A549 treated with RU486 at 1 μM for 4 hours (cell line): ENCODE results near the gene NOP16. TPM values are rescaled to one million over a fixed set of nuclear protein-coding genes. Genes with fewer than 3 reads are reported as not detected.

Experiments used
- total RNA-seq: library from RNA; stranded (reverse); fragments of 200-300 nt; extraction: Qiagen RNA extraction; gene quantifications from 5 replicates; pipeline ENCODE4 v1.2.3, GENCODE V29; 2022; ENCODE audit warnings: low read depth

Gene NOP16, protein sequence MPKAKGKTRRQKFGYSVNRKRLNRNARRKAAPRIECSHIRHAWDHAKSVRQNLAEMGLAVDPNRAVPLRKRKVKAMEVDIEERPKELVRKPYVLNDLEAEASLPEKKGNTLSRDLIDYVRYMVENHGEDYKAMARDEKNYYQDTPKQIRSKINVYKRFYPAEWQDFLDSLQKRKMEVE
- total RNA-seq, result 122 to 165 TPM (median 125 TPM) in 5 replicates

DNA sequence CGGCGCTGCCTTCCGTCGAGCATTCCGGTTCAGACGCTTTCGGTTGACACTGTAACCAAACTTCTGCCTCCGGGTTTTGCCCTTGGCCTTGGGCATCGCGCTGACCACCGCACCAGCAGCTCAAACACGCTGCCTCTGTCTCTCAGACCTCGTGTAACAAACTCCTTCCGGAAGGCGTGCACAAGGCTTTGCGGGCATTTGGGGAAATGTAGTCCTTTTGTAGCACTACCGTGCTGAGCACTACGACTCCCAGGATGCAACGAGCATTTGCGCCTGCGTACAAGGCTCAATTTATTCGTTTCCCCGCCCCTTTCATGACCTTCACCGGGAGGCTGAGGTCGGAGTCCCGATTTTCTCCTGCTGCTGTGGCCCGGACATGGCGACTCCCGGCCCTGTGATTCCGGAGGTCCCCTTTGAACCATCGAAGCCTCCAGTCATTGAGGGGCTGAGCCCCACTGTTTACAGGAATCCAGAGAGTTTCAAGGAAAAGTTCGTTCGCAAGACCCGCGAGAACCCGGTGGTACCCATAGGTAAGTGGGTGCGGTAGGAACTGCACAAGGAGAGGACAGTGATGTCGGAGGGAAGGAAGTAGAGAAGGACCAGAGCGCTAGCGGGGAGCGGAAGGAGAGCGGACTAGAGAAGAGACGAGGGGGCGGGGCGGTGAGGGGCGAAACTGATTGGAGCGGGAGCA is at the start of gene NOP16, which contains the start of gene HIGD2A:
NOP16 (minus strand) TSS at position 155 of the 691 bp plus-strand sequence; CDS start at position 96, 59 bp downstream.
HIGD2A (plus strand) TSS at position 308 of the 691 bp plus-strand sequence; CDS start at position 377, 69 bp downstream.

DNA sequence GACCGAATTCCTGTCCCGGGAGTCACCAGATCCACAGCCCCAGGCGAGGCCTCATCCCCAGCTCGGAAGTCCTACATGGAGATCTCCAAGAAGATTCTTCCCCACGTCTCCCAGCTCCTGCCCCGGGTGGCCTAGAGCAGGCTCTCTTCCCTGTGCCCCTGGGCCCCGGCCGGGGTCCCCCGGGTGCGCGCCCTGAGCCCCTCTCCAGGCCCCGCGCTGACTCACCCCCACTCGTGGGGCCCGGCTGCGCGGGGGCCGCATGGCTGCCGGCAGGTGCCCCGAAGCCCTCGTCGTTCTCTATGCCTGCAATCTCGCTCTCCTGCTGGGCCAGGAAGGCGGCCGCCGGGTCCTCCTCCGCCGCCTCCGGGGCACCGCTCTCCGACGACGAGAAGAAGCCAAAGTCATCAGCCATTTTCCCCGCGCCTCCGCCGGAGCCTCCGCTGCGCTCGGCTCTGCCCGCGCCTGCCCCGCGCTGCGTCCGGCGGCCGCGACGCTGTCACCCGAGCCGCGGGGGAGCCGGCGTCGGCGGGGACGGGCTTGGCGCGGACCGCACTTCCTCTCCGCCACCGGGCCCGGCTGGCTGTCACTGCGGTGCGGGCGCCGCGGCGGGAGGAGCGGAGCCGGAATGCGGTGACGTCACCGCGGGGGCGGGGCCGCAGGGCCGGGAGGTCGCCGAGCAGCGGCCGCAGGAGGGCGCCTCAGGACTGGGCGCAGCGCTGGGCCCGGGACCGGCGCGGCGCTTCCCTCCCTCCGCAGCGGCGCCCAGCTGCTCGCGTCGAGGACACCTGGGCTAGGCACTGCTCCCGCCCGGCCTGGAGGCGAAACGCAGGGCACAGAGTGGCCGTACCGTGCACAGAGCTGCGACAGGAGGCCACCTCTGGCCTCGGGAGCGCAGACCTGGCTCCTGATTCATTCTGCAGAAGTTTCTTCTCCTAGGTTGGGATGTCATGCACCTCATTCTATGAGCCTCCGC is 27.8 kb upstream of the NOP16 start, which contains the start of gene CLTB:
CLTB (minus strand) TSS at position 588 of the 973 bp plus-strand sequence; CDS start at position 412, 176 bp downstream.

DNA sequence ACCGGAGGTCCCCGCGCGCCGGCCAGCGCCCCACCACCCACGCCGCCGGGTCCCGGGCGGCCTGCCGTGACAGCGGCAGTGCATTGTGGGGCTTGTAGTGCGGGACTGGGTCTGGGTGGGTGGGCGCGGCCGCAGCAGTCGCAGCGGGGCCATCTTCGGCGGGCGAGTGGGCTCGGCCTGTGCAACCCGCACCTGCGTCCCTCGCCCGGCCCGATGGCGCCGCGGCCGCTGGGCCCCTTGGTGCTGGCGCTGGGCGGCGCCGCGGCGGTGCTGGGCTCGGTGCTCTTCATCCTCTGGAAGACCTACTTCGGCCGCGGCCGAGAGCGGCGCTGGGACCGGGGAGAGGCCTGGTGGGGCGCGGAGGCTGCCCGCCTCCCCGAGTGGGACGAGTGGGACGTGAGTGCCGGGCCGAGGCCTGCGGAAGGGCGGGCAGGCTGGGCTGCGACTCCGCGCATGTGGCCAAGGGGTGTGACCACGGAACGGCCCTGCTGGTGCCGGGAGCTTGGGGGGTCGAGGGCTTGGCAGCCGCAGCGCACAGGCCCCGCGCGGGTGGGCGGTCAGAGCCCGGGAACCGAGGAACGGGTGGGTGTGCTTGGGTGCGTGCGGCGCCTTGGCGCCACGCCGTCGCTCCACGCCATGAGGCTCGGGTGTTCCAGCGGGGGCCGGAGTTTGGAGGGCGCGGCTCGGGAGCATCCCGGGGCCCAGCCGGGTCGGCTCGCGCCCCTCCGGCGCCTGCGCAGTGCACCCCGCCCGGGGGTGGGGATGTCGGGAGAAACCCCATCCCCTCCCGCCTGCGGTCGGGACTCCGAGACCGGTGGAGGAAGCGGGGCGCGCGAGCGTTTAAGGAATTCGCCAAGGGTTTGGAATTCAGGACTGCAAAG is 22.8 kb downstream of the NOP16 start, which contains the start of gene ARL10:
ARL10 (plus strand) TSS at position 137 of the 881 bp plus-strand sequence; CDS start at position 214, 77 bp downstream.

DNA sequence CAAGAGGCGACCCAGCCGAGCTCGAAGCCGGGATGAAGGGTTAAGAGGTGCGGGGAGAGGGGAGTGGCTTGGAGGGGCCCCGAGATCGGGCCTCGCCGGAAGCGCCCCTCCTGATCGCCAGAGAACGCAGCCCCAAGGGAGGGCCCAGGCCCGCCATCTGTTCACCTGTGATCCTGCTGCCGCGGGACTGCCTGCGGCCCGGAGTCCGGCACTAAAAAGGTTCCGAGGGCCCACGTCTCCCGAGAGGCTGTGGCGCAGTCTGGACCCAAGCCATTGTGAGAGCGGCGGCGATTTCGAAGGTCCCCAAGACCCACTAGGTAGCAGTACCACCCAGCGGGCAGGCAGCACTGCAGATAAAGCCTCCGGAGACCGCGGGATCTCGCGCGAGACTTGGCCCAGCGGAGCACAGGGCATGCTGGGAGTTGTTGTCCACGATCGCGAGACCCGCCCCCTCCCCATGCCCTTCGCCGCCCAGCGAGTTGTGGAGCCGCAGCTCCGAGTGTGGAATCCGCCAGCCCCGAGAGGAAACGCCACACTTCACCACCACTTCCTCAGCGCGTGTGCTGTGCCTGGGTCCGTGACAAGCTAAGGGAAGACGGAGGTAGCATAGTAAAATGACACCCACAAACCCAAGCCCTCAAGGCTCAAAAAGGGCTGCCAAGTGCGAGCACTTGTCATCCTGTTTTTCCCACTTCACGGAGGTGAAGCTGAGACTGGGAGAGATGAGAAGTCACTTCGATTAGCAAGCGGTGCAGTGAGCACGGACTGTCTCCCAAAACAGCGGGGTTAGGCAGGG is 26.8 kb downstream of the NOP16 start, which contains the start of gene KIAA1191:
KIAA1191 (minus strand) TSS at position 328 of the 796 bp plus-strand sequence. CDS start 2,256 bp downstream, outside the sequence.

Other genes with a start within 250 kb of the NOP16 start
- gene SIMC1, start 150.2 kb downstream of the NOP16 start, total RNA-seq, result 11.6 to 15.4 TPM (median 14.7 TPM) in 5 replicates
- gene KIAA1191, start 26.8 kb downstream of the NOP16 start, total RNA-seq, result 68.3 to 83.6 TPM (median 70.4 TPM) in 5 replicates
- 0.04 to 0.66 TPM (median 0.22 TPM) in 5 replicates for gene ARL10, start 23.1 kb downstream of the NOP16 start, total RNA-seq
- gene HIGD2A, start 153 bp upstream of the NOP16 start, total RNA-seq, result 241 to 283 TPM (median 256 TPM) in 5 replicates
- 72.7 to 115 TPM (median 107 TPM) in 5 replicates for gene CLTB, start 27.9 kb upstream of the NOP16 start, total RNA-seq
- gene FAF2, start 59.8 kb upstream of the NOP16 start, total RNA-seq, result 43.3 to 53.6 TPM (median 47.4 TPM) in 5 replicates
- gene RNF44, start 148.8 kb upstream of the NOP16 start, total RNA-seq, result 27.4 to 45.9 TPM (median 39.2 TPM) in 5 replicates
- gene CDHR2, start 160.7 kb upstream of the NOP16 start, total RNA-seq, result 0.02 to 0.13 TPM (median 0.06 TPM) in 5 replicates
- gene GPRIN1, start 221.6 kb upstream of the NOP16 start, total RNA-seq, result 7.3 to 10.2 TPM (median 8.8 TPM) in 5 replicates
- 0.56 to 1.5 TPM (median 0.94 TPM) in 5 replicates for gene SNCB, start 241.9 kb upstream of the NOP16 start, total RNA-seq
- gene EIF4E1B, start 242.1 kb upstream of the NOP16 start, total RNA-seq, result not detected in 5 replicates